Mucosa of descending colon (tissue), 3 donors: Measurements from ENCODE around the gene GDI1. TPM values are rescaled to one million over a fixed set of nuclear protein-coding genes. Genes with fewer than 3 reads are reported as not detected.

ENCODE experiments used
- ATAC-seq: fragments of 200-7000 bp; cut with Tn5 transposase; one replicate; pipeline ENCODE4 v1.9.1; 2020; ENCODE audit warnings: mild to moderate bottlenecking, moderate library complexity
- DNase-seq, 3 donors: peaks; one replicate each; pipeline ENCODE4 v3.0.0-alpha.2; 2020
- H3K36me3 ChIP-seq: fragments of 200-600 bp; one replicate; pipeline ENCODE4 v1.8.0; 2021; ENCODE audit warnings: low read depth, mild to moderate bottlenecking
- H3K4me1 ChIP-seq: fragments of 200-600 bp; one replicate; pipeline ENCODE4 v1.8.0; 2021; ENCODE audit warnings: low read depth, mild to moderate bottlenecking
- H3K4me3 ChIP-seq: fragments of 200-600 bp; one replicate; pipeline ENCODE4 v1.8.0; 2021; ENCODE audit warnings: mild to moderate bottlenecking
- H3K9me3 ChIP-seq: fragments of 200-600 bp; one replicate; pipeline ENCODE4 v1.8.0; 2021; ENCODE audit warnings: mild to moderate bottlenecking
- intact Hi-C, 2 donors: fragments of 100-400 bp; cut with DNase I in 1 of 2; cut with micrococcal nuclease in 1 of 2; formaldehyde crosslinking; loops; one replicate each; pipeline versions ENCODE4 v1.11.0 to v1.11.1; 2022; cut with DNase I, micrococcal nuclease
- total RNA-seq, 3 donors: library from RNA; stranded (reverse); fragmentation: NEBNext Ultra II Directional in 2 of 3; extraction: Animal tissue kit (Norgen Biotek cat#: 25700) in 2 of 3; gene quantifications; one replicate each; pipeline versions ENCODE4 v1.2.1 to v1.2.4, GENCODE V29; 2021 to 2023
- TF ChIP-seq, protein P1 (sequence below): fragments of 200-600 bp; IDR thresholded peaks from one replicate; pipeline ENCODE4 v1.8.0; 2022; ENCODE audit warnings: antibody characterized with exemption, mild to moderate bottlenecking
- donor health status: DM: no; HTN: no; CAD: no; lungs with moderate emphysema.
- donor health status: DM: no; HTN: no; CAD: no.
- donor health status: DM: no; HTN: yes; CAD: no.

Gene GDI1
- total RNA-seq, 3 donors from 2014 or later, result 67.1 to 117 (median 68.1) TPM

DNA sequence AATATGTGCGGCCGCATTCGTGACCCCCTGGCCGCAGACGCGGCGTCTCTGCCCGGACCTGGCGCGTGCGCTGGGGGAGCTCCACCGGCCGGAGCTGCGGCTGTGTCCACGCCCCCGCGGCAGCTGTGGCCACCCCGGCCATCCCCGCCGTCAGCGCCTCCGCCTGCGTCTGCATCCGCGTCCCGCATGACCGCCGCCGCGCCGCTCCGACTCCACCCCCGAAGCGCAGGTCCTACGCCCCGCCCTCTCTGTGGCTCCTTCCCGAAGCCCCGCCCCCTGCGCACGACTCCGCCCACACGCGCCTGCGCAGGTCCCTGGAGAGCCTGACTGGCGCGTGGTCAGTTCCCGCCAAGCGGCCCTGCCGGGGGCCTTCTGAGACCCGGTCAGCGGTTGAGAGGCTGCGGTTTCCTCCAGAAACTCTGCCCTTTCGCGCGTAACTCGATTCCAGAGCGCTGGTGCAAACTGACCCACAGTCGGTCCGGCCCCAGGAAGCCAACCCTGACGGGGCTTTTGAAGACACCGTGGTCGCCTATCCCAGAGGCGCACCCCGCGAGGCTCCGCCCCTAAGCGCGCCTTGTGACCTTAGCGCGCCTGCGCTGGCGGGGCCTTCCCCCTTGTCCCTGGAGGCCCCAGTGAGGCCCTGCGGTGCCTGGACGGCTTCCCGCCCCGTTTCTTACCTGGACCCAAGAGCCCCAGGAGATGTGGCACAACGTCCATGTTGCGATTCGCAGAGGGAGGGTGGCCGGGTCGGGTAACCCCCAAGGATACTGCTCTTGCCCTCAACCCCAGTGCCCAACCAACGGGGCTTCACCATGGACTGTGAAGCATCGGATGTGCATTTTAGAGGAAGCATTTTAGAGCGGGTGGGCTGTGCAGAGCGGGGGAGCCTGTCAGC is 42.0 kb downstream of the GDI1 start, which contains the start of gene LAGE3:
LAGE3 (minus strand) TSS at position 554 of the 895 bp plus-strand sequence; CDS start at position 188, 366 bp downstream.
- ATAC-seq, result peak; percentile 97
- DNase-seq, result peak; percentile 94 to 97 (median 95)
- no peaks in the 10 kb centered on the region for H3K36me3 ChIP-seq
- intact Hi-C loops, result no loop called here
- H3K4me1 ChIP-seq, result no peaks in the 10 kb centered on the region
- no peak within 1 kb of the TSS for H3K4me3 ChIP-seq
- TF ChIP-seq, protein P1, sequence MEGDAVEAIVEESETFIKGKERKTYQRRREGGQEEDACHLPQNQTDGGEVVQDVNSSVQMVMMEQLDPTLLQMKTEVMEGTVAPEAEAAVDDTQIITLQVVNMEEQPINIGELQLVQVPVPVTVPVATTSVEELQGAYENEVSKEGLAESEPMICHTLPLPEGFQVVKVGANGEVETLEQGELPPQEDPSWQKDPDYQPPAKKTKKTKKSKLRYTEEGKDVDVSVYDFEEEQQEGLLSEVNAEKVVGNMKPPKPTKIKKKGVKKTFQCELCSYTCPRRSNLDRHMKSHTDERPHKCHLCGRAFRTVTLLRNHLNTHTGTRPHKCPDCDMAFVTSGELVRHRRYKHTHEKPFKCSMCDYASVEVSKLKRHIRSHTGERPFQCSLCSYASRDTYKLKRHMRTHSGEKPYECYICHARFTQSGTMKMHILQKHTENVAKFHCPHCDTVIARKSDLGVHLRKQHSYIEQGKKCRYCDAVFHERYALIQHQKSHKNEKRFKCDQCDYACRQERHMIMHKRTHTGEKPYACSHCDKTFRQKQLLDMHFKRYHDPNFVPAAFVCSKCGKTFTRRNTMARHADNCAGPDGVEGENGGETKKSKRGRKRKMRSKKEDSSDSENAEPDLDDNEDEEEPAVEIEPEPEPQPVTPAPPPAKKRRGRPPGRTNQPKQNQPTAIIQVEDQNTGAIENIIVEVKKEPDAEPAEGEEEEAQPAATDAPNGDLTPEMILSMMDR, result no peak
- H3K9me3 ChIP-seq, result no peaks in the 10 kb centered on the region

- Histone ChIP-seq H3K9me3 (no peaks in the 10 kb centered on the region), H3K4me3 (no peak overlapping the region), H3K4me1 (no peaks in the 10 kb centered on the region), H3K36me3 (no peaks in the 10 kb centered on the region)
- TF ChIP-seq, protein P1, result no peak
- DNase-seq (no peak), ATAC-seq (no peak)
- intact Hi-C loops, result no loop called here
These were observed 44.2 kb downstream of the GDI1 start for GRCh38 chrX:154481195-154481594.

DNA sequence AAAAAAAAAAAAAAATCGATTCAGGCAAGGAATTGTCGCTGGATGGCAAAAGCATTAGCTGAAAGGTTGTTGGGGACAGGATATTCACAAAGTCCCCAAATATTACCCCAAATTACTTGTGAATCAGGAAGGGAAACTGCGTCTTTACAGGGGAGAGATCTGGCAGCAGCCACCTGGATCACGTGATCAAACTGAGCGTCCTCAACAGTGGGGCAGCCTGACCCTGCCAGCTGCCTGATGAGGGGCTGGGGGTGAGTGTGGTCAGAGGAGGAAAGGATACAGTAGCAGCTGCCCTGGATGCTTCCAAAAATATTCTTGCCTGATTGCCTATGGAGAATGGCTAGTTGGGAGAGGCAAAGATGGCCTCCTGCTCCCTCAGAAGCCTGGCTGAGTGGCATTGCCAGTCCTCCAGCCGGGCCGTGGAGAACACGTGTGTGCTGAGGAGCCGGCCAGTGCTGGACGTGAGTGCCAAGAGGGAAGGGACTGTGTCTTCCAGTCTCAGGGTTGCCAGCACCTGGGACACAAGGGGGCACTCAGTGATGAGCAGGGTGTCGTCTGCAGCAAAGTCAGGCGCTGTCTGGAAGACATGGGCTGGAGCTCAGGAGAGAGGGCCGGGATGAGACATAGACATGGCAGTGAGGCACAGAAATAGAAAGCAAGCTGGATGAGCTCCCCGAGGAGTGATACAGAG is 45.1 kb downstream of the GDI1 start:
- no peak for ATAC-seq
- no peak overlapping the region for H3K4me3 ChIP-seq
- TF ChIP-seq, protein P1, result no peak
- H3K9me3 ChIP-seq, result no peaks in the 10 kb centered on the region
- no peak for DNase-seq
- H3K4me1 ChIP-seq, result no peaks in the 10 kb centered on the region
- no peaks in the 10 kb centered on the region for H3K36me3 ChIP-seq
- intact Hi-C loops, result no loop called here

- DNase-seq (no peak), ATAC-seq (no peak)
- no peaks in the 10 kb centered on the region for H3K9me3 ChIP-seq
- H3K4me3 ChIP-seq, result no peak overlapping the region
- H3K4me1 ChIP-seq, result no peaks in the 10 kb centered on the region
- intact Hi-C loops, result no loop called here
- TF ChIP-seq, protein P1, result no peak
- H3K36me3 ChIP-seq, result no peaks in the 10 kb centered on the region
These were observed 45.8 kb downstream of the GDI1 start for GRCh38 chrX:154482786-154483185.

DNA sequence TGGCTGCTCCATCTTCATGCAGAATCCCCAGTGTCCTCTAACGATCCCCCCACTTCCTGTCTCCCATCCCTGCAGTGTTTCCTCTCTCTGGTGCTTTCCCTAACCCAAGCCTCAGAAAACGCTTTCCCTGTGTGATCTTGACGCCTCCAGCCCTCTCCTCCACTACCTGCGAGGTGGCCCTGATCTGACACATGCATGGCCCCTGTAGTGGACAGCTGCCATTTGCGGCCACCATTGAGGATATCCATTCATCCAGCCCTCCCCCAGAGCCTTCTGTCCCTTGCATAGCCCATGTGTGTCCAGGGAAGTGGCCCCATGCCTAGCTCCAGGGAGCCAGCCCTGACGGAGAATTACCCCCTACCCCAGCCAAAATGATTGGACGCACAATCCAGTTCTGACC is 46.4 kb downstream of the GDI1 start:
- ATAC-seq, result no peak
- TF ChIP-seq, protein P1, result no peak
- no peaks in the 10 kb centered on the region for H3K36me3 ChIP-seq

More for the DNA sequence above, 46.4 kb downstream of the GDI1 start:
- Histone ChIP-seq H3K4me1 (no peaks in the 10 kb centered on the region), H3K9me3 (no peaks in the 10 kb centered on the region), H3K4me3 (no peak overlapping the region)
- intact Hi-C loops, result no loop called here
- no peak for DNase-seq
